HAP-1 (cell line): ENCODE results near the gene CCDC146.
"Not testable (repeated sequence)": the region's sequence is repeated elsewhere in the genome, so short reads cannot be mapped to it uniquely, and the experiment has no call there.

Experiments used
- DNase-seq, 2 experiments: peaks; one replicate each; pipeline ENCODE4 v3.0.0-alpha.2; 2016 to 2020; ENCODE audit warnings: low spot score in 2 of 2
- H3K27me3 ChIP-seq: fragments of 250-450 bp; sonication (Bioruptor Pico); 2 replicates; pipeline ENCODE4 v1.5.1; 2020; ENCODE audit warnings: low read depth, mild to moderate bottlenecking, moderate library complexity
- H3K36me3 ChIP-seq: fragments of 250-450 bp; sonication (Bioruptor Pico); replicated peaks from 2 replicates; pipeline ENCODE4 v1.5.1; 2020; ENCODE audit warnings: mild to moderate bottlenecking
- H3K4me1 ChIP-seq: fragments of 250-450 bp; sonication (Bioruptor Pico); 2 replicates; pipeline ENCODE4 v1.5.1; 2020; ENCODE audit warnings: mild to moderate bottlenecking
- H3K4me3 ChIP-seq: fragments of 250-450 bp; sonication (Bioruptor Pico); 2 replicates; pipeline ENCODE4 v1.5.1; 2020; ENCODE audit warnings: mild to moderate bottlenecking, moderate library complexity
- H3K9me3 ChIP-seq: fragments of 250-450 bp; sonication (Bioruptor Pico); 2 replicates; pipeline ENCODE4 v1.5.1; 2020; ENCODE audit warnings: mild to moderate bottlenecking, moderate library complexity
- in situ Hi-C: fragments of 300-500 bp; cut with MboI; formaldehyde crosslinking; loops from 3 replicates; pipeline ENCODE4 v1.14.3; 2020; ENCODE audit warnings: low sequenced_read_pairs, inconsistent platforms, mixed read lengths

Gene CCDC146

GRCh38 chr7:77228795-77229194, 106.4 kb downstream of the CCDC146 start:
- H3K4me1 ChIP-seq, DNase-seq, H3K36me3 ChIP-seq, H3K4me3 ChIP-seq, in situ Hi-C loops, H3K27me3 ChIP-seq, H3K9me3 ChIP-seq: not testable (repeated sequence)

- Histone ChIP-seq H3K36me3 (no peaks in the 10 kb centered on the region), H3K9me3 (no peaks in the 10 kb centered on the region), H3K4me3 (no peak overlapping the region), H3K27me3 (peaks cover 3% of the 10 kb centered on the region; the same call in 1 of the 2 replicates), H3K4me1 (no peaks in the 10 kb centered on the region)
- no peak for DNase-seq
- in situ Hi-C loops = no loop called here
Measured at GRCh38 chr7:77232467-77232866, 110.1 kb downstream of the CCDC146 start.

GRCh38 chr7:77235276-77235675, 112.9 kb downstream of the CCDC146 start:
- no peak for DNase-seq
- H3K9me3 ChIP-seq = no peaks in the 10 kb centered on the region
- in situ Hi-C loops = no loop called here

GRCh38 chr7:77238703-77239136, 116.3 kb downstream of the CCDC146 start:
- Histone ChIP-seq H3K9me3 (no peaks in the 10 kb centered on the region), H3K4me3 (no peak overlapping the region), H3K4me1 (peaks cover 4% of the 10 kb centered on the region; the same call in 1 of the 2 replicates), H3K36me3 (no peaks in the 10 kb centered on the region), H3K27me3 (no peaks in the 10 kb centered on the region)
- in situ Hi-C loops = no loop called here
- DNase-seq = no peak

More at GRCh38 chr7:77235276-77235675, 112.9 kb downstream of the CCDC146 start:
- no peaks in the 10 kb centered on the region for H3K36me3 ChIP-seq
- no peak overlapping the region for H3K4me3 ChIP-seq
- H3K27me3 ChIP-seq = peaks cover 3% of the 10 kb centered on the region; the same call in 1 of the 2 replicates
- H3K4me1 ChIP-seq = no peaks in the 10 kb centered on the region

- no peak overlapping the region for H3K4me3 ChIP-seq
- peaks cover 4% of the 10 kb centered on the region; the same call in 1 of the 2 replicates for H3K4me1 ChIP-seq
- in situ Hi-C loops = no loop called here
- H3K27me3 ChIP-seq = no peaks in the 10 kb centered on the region
- H3K9me3 ChIP-seq = no peaks in the 10 kb centered on the region
- DNase-seq = no peak
- no peaks in the 10 kb centered on the region for H3K36me3 ChIP-seq
Measured at GRCh38 chr7:77239471-77239870, 117.1 kb downstream of the CCDC146 start.

GRCh38 chr7:77242068-77242467, 119.7 kb downstream of the CCDC146 start:
- Histone ChIP-seq H3K4me3 (no peak overlapping the region), H3K4me1 (peaks cover 4% of the 10 kb centered on the region; the same call in 1 of the 2 replicates), H3K36me3 (no peaks in the 10 kb centered on the region), H3K9me3 (no peaks in the 10 kb centered on the region), H3K27me3 (no peaks in the 10 kb centered on the region)
- in situ Hi-C loops = no loop called here
- no peak for DNase-seq

GRCh38 chr7:77242554-77242953, 120.1 kb downstream of the CCDC146 start:
- no peaks in the 10 kb centered on the region for H3K9me3 ChIP-seq
- no peaks in the 10 kb centered on the region for H3K27me3 ChIP-seq
- in situ Hi-C loops = no loop called here
- no peaks in the 10 kb centered on the region for H3K36me3 ChIP-seq
- H3K4me3 ChIP-seq = no peak overlapping the region
- peaks cover 4% of the 10 kb centered on the region; the same call in 1 of the 2 replicates for H3K4me1 ChIP-seq
- DNase-seq = no peak

- Histone ChIP-seq H3K4me3 (no peak overlapping the region), H3K36me3 (no peaks in the 10 kb centered on the region), H3K4me1 (peaks cover 4% of the 10 kb centered on the region; the same call in 1 of the 2 replicates), H3K27me3 (no peaks in the 10 kb centered on the region), H3K9me3 (no peaks in the 10 kb centered on the region)
- in situ Hi-C loops = no loop called here
- DNase-seq = no peak
Measured at GRCh38 chr7:77244222-77244934, 122.0 kb downstream of the CCDC146 start.

GRCh38 chr7:77245015-77245755, 122.8 kb downstream of the CCDC146 start:
- in situ Hi-C loops = no loop called here
- no peak overlapping the region for H3K4me3 ChIP-seq
- peaks cover under 1% of the 10 kb centered on the region; the same call in 1 of the 2 replicates for H3K27me3 ChIP-seq
- no peak for DNase-seq
- no peaks in the 10 kb centered on the region for H3K9me3 ChIP-seq
- H3K4me1 ChIP-seq = peaks cover 4% of the 10 kb centered on the region; the same call in 1 of the 2 replicates
- no peaks in the 10 kb centered on the region for H3K36me3 ChIP-seq

GRCh38 chr7:77246026-77246640, 123.7 kb downstream of the CCDC146 start:
- Histone ChIP-seq H3K27me3 (peaks cover 5% of the 10 kb centered on the region), H3K36me3 (no peaks in the 10 kb centered on the region), H3K4me1 (peaks cover 4% of the 10 kb centered on the region; the same call in 1 of the 2 replicates), H3K9me3 (no peaks in the 10 kb centered on the region), H3K4me3 (no peak overlapping the region)
- DNase-seq = no peak
- in situ Hi-C loops = no loop called here

- no peaks in the 10 kb centered on the region for H3K36me3 ChIP-seq
- H3K4me3 ChIP-seq = no peak overlapping the region
- DNase-seq = peak; percentile 62 to 92
- in situ Hi-C loops = no loop called here
- no peaks in the 10 kb centered on the region for H3K9me3 ChIP-seq
- H3K27me3 ChIP-seq = peaks cover 5% of the 10 kb centered on the region
- H3K4me1 ChIP-seq = peaks cover 4% of the 10 kb centered on the region; the same call in 1 of the 2 replicates
Measured at GRCh38 chr7:77247206-77247850, 124.9 kb downstream of the CCDC146 start.

- DNase-seq = no peak
- in situ Hi-C loops = no loop called here
Measured at GRCh38 chr7:77248154-77248553, 125.7 kb downstream of the CCDC146 start.

GRCh38 chr7:77252506-77252905, 130.1 kb downstream of the CCDC146 start:
- Histone ChIP-seq H3K27me3 (peaks cover 5% of the 10 kb centered on the region), H3K4me3 (no peak overlapping the region), H3K36me3 (no peaks in the 10 kb centered on the region), H3K4me1 (no peaks in the 10 kb centered on the region), H3K9me3 (no peaks in the 10 kb centered on the region)
- in situ Hi-C loops = no loop called here
- no peak for DNase-seq

More at GRCh38 chr7:77248154-77248553, 125.7 kb downstream of the CCDC146 start:
- H3K4me1 ChIP-seq = peaks cover under 1% of the 10 kb centered on the region; the same call in 1 of the 2 replicates
- H3K4me3 ChIP-seq = no peak overlapping the region
- peaks cover 5% of the 10 kb centered on the region for H3K27me3 ChIP-seq
- H3K36me3 ChIP-seq = no peaks in the 10 kb centered on the region
- H3K9me3 ChIP-seq = no peaks in the 10 kb centered on the region
